Stimulated activated CD8-positive, alpha-beta memory T cell treated with anti-CD3 and anti-CD28 coated beads, Interleukin-7, amount 100 ng/mL, for 1 hour (primary cell): ENCODE data around the gene TRMT2A.

ENCODE experiments used
- DNase-seq, 2 donors: peaks; one replicate each; pipeline ENCODE4 v3.0.0-alpha.2; 2020; ENCODE audit warnings: low read depth in 2 of 2

TRMT2A gene

GRCh38 chr22:20063271-20064139 is 53.5 kb downstream of the TRMT2A start:
- no peak for DNase-seq

GRCh38 chr22:20062766-20063083 is 54.3 kb downstream of the TRMT2A start:
- no peak for DNase-seq

GRCh38 chr22:20062043-20062765 is 54.8 kb downstream of the TRMT2A start:
- no peak for DNase-seq
